SK-N-MC (cell line): ENCODE measurements around the gene PTPRF.

Source experiments
- EZH2 ChIP-seq: fragments of 200-600 bp; sonication (generic); IDR thresholded peaks from one replicate; pipeline ENCODE4 v1.6.1; 2017; ENCODE audit warnings: antibody characterized with exemption
- POLR2AphosphoS5 ChIP-seq: IDR thresholded peaks from 2 replicates; pipeline ENCODE4 v1.6.1; 2012; ENCODE audit warnings: mild to moderate bottlenecking, low read depth, low read length, borderline replicate concordance

GRCh38 chr1:43529206-43529731 lies 1.4 kb upstream of the PTPRF start:
- TF ChIP-seq EZH2 (no peak), POLR2AphosphoS5 (no peak)
